ENCODE results near the gene KIF13A. TPM values are rescaled to one million over a fixed set of nuclear protein-coding genes. Genes with fewer than 3 reads are reported as not detected.
"Not testable (repeated sequence)": the region's sequence is repeated elsewhere in the genome, so short reads cannot be mapped to it uniquely, and the experiment has no call there.

The KIF13A gene
- total RNA-seq, 1 experiment from 2014 or later, result 60.1 TPM

DNA sequence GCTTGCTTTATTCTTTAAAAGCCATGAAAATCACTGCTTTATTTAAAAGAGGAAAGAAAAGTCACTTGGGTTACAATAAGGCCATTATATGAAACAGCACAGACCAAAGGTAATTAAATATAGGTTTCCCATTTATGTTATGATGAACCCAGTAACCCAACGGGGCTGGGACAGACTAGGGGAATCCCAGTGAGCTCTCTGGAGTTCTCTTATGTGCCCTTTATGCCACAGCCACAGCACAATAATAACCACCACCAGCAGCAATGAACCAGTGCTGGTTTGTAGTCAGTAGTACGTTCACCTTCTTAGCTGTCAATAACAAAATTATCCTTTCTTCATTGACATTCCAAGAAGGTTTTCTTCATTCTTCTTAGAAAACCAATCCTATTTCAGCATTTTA lies 87.4 kb downstream of the KIF13A start:
- DNase-seq (ENCODE audit: low read depth), result no peak

DNA sequence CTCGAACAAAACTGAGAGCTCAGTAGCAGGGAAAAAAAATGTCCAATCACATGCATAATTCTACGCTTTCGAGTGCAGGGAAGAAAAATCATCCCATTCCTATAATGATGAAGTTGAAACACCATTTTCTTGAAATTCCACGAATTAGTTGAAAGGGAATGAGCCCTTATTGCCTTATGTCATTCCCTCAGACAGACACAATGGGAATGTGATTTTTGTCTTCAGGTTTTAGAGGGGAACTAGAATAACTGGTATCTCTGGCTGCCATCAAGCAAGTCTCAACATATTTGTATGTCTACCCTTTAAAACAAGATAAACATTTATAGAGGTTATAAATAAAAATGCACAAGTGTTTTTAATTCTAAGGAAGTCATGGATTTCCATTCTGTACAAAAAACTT lies 87.9 kb downstream of the KIF13A start:
- DNase-seq (ENCODE audit: low read depth), result no peak

DNA sequence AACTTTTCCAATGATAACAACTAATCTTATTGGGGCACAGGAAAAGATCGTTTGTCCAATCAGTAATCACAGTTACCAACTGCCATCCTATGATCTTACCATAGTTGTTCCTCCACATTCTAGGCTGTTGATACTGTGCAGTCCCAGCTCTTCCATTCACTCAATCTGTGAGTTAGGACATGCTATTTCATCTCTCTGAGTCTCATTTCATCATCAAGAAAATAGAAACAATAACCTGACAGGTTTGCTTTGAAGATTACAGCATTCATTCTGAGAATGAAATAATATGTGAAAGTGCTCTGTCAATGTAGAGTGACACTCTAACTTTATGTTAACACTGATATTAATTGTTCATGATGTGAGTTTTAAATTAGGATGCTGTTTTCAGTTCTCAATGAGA lies 89.8 kb downstream of the KIF13A start:
- DNase-seq (ENCODE audit: low read depth), result no peak

DNA sequence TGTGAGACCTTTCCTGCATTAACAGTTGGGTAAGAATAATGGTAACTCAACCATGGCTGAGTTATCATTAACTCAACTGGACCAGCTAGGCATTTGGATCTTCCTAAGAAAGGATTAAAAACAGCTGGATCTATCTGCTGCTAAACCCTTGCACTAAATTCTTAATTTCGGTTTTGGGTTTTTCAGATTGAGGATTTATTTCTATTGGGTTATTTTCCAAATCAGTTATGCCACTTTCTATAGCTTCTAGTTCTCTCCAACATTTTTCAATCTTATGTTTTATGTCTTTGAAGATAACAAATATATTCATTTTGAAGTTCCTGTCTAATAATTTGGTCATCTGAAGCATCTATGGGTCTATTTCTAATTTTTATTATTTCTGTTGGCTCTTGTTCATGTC lies 92.5 kb downstream of the KIF13A start:
- DNase-seq (ENCODE audit: low read depth), result no peak

DNA sequence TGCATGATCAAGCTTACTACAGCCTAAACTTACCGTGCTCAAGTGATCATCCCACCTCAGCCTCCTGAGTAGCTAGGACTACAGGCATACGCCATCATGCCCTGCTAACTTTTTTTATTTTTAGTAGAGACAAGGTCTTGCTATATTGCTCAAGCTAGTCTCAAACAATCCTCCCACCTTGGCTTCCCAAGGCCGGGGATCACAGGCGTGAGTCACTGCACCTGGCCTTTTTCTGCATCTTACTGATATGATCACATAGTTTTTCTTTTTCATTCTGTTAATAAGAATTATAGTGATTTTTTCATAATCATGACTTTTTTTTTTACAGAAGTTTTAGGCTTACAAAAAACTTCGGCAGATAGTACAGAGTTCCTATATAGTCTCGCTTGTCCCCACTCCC lies 93.2 kb downstream of the KIF13A start:
- no peak for DNase-seq (ENCODE audit: low read depth)

DNA sequence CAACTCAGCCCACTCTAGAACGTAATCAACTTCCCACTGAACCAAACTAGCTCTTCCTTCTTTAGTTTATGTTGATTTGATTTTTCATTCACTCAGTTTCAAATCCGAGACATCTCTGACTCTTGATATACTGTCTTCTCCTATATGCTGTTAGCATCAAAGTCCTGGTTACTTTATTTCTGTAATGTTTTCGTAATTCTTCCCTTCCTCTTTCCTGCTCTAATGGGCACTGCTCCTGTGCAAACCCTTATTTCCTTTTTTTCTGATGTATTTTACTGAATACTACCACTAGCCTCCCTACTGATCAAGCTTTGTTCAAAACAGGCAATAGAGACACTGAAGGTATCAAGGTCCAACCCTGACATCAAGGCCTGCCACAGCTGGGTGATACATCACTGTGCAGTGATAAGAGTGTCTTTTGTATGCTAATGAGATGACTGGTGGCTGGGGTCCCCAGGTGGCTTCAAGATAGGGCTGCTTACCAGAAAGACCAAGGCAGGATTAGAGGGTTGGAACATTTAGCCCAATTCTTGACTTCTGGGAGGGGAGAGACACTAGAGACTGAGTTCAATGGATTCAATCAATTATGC lies 95.2 kb downstream of the KIF13A start:
- no peak for DNase-seq (ENCODE audit: low read depth)

DNA sequence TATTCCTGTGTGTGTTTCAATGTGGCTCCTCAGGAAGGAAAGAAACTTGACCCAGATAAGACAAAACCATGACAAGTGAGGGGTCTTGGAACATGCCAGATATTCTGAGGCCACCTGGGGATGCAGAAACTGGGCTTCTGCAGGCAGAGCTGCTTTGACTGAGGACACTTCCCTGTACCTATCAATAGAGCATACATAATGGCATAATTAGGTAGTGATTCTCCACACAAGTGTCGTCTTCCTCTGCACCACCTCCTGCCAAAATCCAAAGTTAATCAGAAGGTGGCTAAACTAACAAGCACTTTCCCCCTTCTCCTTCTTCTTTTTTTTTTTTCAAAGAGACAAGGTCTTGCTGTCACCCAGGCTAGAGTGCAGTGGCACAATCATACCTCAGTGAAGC lies 97.1 kb downstream of the KIF13A start:
- no peak for DNase-seq (ENCODE audit: low read depth)

DNA sequence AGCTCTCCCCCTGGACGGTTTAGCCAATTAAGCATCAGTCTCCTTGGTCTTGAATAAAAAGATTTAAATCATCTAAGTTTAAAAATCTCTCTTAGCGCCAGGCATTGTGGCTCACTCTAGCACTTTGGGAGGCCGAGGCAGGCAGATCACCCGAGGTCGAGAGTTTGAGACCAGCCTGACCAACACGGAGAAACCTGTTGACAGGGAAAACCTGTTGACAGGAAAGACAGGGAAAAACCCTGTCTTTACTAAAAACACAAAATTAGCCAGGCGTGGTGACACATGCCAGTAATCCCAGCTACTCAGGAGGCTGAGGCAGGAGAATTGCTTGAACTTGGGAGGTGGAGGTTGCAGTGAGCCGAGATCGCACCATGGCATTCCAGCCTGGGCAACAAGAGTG lies 97.7 kb downstream of the KIF13A start:
- not testable (repeated sequence) for DNase-seq (ENCODE audit: low read depth)

DNA sequence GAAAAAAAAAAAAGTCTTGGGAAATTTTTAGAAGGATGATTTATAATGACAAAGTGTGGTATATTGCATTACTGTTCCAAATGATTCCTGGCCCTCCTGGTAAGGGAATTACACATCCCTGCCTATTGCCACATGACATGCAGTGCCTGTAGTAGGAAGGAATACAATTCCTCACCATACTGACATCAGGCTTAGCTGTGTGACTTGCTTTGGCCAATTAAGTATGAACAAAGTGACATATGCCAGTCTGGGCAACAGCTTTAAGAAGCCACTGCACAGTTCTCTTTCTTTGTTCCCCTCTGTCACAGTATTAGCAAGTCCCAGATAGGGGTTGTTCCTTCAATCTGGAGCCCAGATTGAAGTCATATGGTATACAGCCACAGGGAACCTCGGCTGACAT lies 100.5 kb downstream of the KIF13A start:
- peak; percentile 66 for DNase-seq (ENCODE audit: low read depth)

DNA sequence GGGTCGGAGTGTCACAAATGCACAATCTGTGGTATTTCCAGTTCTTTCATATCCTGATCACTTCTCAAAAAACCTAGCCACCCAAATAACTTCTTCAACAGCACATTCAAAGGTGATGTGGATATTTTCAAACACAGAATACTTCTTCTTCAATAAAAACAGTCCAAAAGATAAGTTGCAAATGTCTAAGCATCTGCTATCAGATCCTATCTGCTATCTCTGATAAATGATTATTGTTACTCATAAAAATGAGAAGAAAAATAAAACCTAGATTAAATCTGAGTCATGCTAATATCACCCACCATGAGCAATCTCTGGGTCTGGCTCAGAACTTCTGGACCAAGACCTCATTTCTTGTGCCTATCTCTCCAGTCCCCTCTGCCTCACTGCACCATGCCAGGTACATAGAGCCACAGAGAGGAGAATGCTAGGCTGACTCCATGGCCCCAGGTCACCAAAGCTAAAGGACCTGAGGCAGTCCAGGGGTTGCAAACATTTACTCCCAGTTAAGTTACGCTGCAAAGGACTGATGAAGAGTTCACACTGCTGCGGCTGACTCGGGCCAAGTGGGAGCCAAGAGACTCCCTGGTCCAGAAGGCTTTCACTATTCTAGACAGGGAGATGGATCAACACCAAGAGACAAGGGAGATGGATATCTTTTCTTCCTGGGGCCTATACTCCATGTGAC lies 101.4 kb downstream of the KIF13A start:
- no peak for DNase-seq (ENCODE audit: low read depth)

DNA sequence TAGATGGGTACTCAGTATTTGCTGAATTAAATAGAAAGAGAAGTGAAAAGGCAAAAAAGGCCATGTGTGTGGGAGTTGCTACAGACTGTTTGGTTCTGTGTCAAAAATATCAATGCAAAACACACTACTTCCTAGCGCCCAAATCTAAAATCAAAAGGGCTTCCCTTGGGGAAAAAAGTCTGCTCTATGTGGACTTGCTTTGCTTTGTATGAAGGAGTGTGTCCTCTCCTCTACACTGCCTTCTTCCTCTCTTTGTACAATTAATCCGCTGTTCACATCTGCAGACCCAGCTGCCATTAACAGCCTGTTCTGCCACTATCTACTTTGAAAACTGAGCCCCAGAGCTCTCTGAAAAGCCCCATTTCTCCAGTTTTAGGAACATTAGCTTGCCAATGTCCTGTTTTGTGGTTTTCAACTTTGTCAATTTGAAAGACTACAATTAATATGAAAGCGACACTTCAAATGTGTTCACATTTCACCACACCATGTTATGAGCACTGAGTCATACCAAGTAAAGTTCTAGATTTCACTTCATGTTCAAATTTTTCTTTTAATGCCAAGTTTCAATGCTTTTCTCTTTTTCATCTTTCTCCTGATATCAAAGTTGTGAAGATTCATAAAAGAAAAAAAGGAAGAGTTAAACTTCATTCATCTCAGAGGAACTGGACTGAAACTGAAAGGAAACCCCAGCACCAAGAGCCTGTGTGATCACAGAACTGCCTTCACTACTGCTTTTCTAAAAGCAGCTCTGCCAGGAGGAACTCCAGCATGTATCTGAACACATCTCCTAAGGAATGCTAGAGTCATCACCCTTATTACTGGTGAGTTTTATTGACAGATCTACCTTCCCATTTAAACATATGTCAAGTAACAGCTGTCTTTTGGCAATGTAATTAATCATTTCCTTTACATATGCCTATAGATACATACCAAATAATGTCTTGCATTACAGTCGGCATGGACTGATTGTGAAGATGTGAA lies 102.6 kb downstream of the KIF13A start:
- DNase-seq (ENCODE audit: low read depth), result peak; percentile 56

DNA sequence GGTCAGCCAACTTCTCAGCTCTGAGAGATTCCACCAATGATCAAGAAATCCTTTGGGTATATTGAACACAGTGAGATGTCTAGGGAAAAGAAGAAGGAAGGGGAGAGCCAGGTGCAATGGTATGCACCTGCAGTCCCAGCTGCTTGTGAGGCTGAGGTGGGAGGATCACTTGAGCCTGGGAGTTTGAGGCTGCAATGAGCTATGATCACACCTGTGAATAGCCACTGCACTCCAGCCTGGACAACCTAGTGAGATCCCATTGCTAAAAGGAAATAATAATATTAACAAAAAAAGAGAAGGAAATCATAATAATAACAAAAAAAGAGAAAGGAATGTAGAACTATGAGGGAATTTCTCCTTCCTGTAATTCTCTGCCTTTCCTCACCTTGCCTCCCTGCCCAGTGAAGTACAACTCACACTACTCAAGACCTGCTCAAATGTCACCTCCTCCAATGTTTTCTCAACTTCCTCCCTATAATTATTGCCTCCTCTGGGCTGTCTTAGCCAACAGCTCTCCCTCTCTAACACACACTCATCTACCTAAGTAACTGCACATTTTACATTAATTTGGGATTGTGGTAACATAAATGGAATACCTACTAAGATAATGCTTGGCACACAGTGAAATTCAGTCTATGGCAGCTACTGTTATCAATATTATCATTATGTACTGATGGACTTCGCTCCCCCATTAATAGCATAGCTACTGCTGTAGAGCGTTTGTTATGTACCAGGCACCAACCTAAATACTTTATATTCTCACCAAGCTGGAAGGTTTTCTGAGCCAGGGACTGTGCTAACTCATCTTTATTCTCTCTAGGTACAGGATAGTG lies 103.6 kb downstream of the KIF13A start:
- no peak for DNase-seq (ENCODE audit: low read depth)

DNA sequence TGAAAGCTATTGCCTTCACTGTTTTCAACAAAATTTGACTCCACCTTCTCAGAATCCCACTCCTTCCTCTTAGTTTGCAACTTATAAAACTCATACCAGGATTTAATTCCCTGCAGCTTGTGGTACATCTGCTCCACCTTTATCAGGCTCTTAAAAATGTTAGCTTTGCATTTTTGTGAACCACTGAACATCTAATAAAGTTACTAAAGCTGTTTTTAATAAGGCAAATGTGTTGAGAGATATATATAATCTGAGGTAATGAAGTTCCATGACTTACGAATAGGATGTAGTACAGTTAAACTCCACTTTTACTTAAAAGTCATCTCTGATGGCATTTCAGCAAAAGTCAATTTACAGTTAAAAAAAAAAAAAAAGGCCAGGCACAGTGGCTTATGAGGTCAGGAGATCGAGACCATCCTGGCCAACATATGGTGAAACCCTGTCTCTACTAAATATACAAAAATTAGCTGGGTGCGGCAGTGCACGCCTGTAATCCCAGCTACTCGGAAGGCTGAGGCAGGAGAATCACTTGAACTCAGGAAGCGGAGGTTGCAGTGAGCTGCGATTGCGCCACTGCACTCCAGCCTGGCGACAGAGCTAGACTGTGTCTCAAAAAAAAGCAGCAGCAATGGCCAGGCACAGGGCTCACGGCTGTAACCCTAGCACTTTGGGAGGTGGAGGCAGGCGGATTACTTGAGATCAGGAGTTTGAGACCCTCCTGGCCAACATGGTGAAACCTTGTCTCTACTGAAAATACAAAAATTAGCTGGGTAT lies 106.2 kb downstream of the KIF13A start:
- DNase-seq (ENCODE audit: low read depth), result no peak

DNA sequence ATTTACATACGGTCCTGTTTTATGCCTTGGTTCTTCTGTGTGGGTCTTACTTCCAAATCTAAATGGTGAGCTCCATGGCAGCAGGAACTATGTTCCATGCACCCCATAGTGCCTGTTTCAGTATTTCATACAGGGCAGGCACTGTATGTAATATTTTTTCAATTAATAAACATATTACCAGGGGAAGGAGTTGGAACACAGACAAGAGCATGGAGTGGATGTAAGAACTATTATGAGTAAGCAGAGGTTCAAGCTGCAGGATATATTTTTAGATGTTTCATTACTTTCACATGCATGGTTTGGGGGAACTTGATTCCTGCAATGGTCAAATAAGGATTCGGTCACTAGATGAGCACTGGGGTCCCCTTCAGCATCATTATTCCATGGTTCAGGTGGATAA lies 108.3 kb downstream of the KIF13A start:
- DNase-seq (ENCODE audit: low read depth), result peak; percentile 54

DNA sequence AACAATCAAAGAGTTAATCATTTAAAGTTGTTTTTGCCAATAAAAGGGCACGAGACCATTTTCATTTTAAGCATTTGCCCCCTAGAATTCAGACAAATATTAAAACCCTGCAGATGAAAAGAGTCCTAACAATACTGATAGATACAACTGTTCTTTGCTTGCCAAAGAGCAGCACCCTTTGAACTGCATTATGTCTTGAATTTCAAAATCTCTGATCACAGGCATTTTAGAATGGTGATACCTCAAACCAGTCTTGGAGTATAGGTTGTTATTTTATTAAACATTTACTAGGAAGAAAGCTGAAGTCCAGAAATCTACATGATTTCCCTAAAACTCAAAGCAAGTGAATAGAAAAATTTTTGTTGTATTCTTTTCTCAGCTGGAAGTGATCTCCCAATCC lies 108.7 kb downstream of the KIF13A start:
- DNase-seq (ENCODE audit: low read depth), result no peak

DNA sequence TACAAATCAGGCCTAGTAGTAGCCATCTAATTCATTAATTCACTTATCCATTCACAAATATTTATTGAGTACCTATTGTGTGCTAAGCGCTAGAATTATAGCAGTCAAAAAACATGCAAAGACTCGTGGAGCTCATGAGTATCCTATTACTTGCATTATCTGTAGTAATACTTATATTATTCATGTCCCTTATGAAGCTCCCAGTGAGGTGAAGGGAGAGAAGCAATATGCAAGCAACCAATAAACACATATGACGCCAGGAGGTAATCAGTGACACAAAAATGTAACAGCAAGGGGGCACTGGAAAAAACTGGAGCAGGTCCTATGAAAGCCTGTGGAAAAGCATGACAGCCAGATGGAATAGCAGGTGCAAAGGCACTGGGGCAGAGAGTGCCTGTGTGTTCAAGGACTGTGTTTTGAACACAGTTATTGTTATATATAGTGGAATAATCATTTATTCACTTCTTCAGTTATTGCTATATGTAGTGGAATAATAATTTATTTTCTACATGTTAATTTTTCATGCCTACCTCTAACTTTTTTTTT lies 109.5 kb downstream of the KIF13A start:
- DNase-seq (ENCODE audit: low read depth), result no peak

DNA sequence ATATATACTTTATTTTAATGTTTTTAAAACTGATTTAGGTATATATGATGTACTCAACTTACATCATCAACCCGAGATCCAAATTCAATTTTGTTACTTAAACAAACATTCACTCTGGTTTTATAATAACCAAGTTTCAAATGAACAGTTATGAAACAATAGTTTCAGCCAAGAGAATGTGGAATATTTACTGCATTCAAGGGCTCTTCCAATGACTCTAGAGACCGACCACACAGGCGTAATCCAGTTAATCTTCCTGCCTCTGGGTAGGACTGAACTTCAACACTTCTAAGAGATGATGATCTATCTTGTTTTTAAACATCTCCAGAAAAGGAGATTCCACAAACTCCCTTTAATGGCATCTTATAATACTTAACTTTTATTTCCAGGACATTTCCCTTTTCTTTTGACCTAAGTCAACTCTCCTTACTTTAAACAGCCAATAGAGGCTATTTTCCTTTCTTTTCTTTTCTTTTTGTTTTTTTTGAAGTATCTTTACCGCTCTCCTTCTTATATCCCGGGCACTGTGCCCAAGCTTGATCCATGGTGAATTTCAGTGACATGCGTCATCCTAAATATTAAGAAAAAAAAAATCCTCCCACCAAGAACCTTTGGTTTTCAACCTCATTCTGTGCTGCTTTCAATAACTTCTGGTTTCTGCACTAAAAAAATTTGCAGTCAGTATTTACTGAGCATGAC lies 110.1 kb downstream of the KIF13A start:
- peak; percentile 90 for DNase-seq (ENCODE audit: low read depth)

DNA sequence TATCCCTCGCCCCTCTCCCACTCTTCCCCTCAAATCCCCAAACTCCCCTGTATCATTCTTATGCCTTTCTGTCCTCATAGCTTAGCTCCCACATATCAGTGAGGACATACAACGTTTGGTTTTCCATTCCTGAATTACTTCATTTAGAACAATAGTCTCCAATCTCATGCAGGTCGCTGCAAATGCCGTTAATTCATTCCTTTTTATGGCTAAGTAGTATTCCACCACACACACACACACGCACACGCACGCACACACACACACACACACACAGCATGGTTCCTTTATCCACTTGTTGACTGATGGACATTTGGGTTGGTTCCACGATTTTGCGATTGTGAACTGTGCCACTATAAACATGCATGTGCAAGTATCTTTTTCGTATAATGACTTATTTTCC lies 112.7 kb downstream of the KIF13A start:
- DNase-seq (ENCODE audit: low read depth), result no peak

DNA sequence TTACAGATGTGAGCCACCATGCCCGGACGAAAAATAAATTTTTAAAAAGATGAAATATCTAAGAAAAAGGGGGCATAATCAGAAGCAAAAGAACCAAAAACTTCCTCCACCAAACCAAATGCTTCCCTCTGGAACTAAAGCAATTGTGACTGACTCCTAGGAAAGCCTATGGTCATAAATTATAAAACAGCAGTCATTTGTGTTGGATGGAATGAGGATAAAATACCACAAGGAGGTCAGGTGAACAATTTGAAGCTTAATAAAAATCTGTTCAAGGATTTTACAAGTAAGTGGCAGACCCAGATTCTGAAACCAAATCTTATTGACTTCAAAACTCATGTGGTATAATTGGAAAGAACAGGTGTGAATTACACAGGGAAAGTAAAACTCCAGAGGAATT lies 114.5 kb downstream of the KIF13A start:
- DNase-seq (ENCODE audit: low read depth), result peak; percentile 58

DNA sequence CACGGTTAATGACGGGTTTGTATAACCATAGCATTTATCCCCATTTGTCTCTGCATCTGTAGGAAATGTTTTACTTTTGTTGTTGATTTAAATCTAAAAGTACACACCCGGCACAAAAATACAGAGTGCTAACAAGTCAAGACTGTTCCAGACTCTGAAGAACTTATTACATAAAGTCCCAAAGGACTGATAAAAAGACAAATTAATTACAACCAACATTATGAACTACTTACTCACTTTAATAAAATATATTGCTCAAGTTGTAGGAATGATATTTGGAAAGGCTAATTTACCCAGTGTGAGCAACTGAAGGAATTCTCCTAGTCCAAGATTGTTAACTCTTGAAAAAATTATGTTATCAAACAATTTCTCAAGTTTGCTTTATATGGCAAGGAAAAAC lies 115.6 kb downstream of the KIF13A start:
- no peak for DNase-seq (ENCODE audit: low read depth)

All from M059J (cell line).